DMS53 treated with DMSO at 0.1 percent for 48 hours (cell line): ENCODE data around the gene NODAL.
"Not testable (repeated sequence)": the region's sequence is repeated elsewhere in the genome, so short reads cannot be mapped to it uniquely, and the experiment has no call there.

ENCODE experiments used
- DNase-seq: peaks from one replicate; lab custom pipeline; 2025; ENCODE audit not compliant: unreplicated experiment; lab: John Stamatoyannopoulos, UW

NODAL gene

GRCh38 chr10:70441161-70441894, at the start of gene NODAL:
Gene NODAL, minus strand, starts transcription at chr10:70441681. Its CDS starts 14 bp downstream, at chr10:70441667.
- DNase-seq, result no peak

GRCh38 chr10:70490142-70490541, 48.7 kb upstream of the NODAL start:
- DNase-seq, result no peak

GRCh38 chr10:70487824-70488223, 46.3 kb upstream of the NODAL start:
- DNase-seq, result no peak

GRCh38 chr10:70483872-70484271, 42.4 kb upstream of the NODAL start:
- not testable (repeated sequence) for DNase-seq

GRCh38 chr10:70482982-70483760, 41.7 kb upstream of the NODAL start:
- DNase-seq, result no peak

GRCh38 chr10:70481831-70482530, 40.5 kb upstream of the NODAL start:
- DNase-seq, result no peak

GRCh38 chr10:70481105-70481504, 39.6 kb upstream of the NODAL start:
- no peak for DNase-seq

- no peak for DNase-seq
These were observed 38.9 kb upstream of the NODAL start for GRCh38 chr10:70480239-70480861.

GRCh38 chr10:70479626-70480238, 38.3 kb upstream of the NODAL start:
- no peak for DNase-seq

GRCh38 chr10:70479165-70479581, 37.7 kb upstream of the NODAL start:
- DNase-seq, result no peak

GRCh38 chr10:70478191-70479164, 37.0 kb upstream of the NODAL start, which contains the start of gene PALD1:
Gene PALD1, plus strand, starts transcription at chr10:70478767. Its CDS starts 47,185 bp downstream, at chr10:70525952.
- DNase-seq, result no peak

GRCh38 chr10:70477661-70478162, 36.2 kb upstream of the NODAL start:
- DNase-seq, result peak; percentile 79

- no peak for DNase-seq
These were observed 35.0 kb upstream of the NODAL start for GRCh38 chr10:70476249-70477035.

GRCh38 chr10:70475661-70476060, 34.2 kb upstream of the NODAL start:
- DNase-seq, result no peak

GRCh38 chr10:70474780-70475179, 33.3 kb upstream of the NODAL start:
- DNase-seq, result no peak

GRCh38 chr10:70472799-70473454, 31.4 kb upstream of the NODAL start:
- DNase-seq, result no peak

- DNase-seq, result no peak
These were observed 25.5 kb upstream of the NODAL start for GRCh38 chr10:70466951-70467350.

GRCh38 chr10:70465832-70466231, 24.4 kb upstream of the NODAL start:
- DNase-seq, result no peak
